Fibroblast of lung (primary cell): ENCODE measurements around the gene OR10P1.

Experiments
- CTCF ChIP-seq, 2 donors: IDR thresholded peaks in 1 of 2; conservative IDR thresholded peaks in 1 of 2; 1 replicate in 1 of 2; 2 replicates in 1 of 2; pipeline ENCODE4 v1.5.1; 2011 to 2012; ENCODE audit warnings: low read length in 2 of 2, control low read depth in 1 of 2, inconsistent platforms in 1 of 2, low read depth in 1 of 2, mild to moderate bottlenecking in 1 of 2
- EZH2 ChIP-seq: IDR thresholded peaks from 2 replicates; pipeline ENCODE4 v1.5.1; 2012; ENCODE audit warnings: low read length, control low read depth, mild to moderate bottlenecking; ENCODE audit errors: missing control alignments

GRCh38 chr12:55642267-55642666 is 5.6 kb downstream of the OR10P1 start:
- TF ChIP-seq CTCF (conservative IDR thresholded peaks at IDR 0.05 in 1 of 2, IDR thresholded peaks at IDR 0.05 in 1 of 2; ENCODE audit: low read depth in 1 of 2, low read length in 2 of 2), result no peak
- TF ChIP-seq EZH2, result no peak
